Measurements from ENCODE around the gene GRIFIN. TPM values are rescaled to one million over a fixed set of nuclear protein-coding genes. Genes with fewer than 3 reads are reported as not detected.

The GRIFIN gene
- total RNA-seq, 2 experiments from 2014 or later, result not detected

GRCh38 chr7:2502647-2502966 is 26.4 kb upstream of the GRIFIN start:
- intact Hi-C loops (cut with micrococcal nuclease), result no loop called here
- no peaks in the 10 kb centered on the region for H3K9me3 Mint-ChIP-seq
- H3K36me3 Mint-ChIP-seq (ENCODE audit: low read depth), result no peaks in the 10 kb centered on the region
- no peak for DNase-seq
- peaks cover under 1% of the 10 kb centered on the region for H3K4me1 Mint-ChIP-seq (ENCODE audit: low read depth)
- CTCF ChIA-PET, result interaction anchor here (1.2 kb wide), 1 partner anchor 34 kb away, joined by 4 read pairs; no protein-coding TSS in a partner anchor
- no peaks in the 10 kb centered on the region for H3K27me3 Mint-ChIP-seq (ENCODE audit: low read depth)
- H3K27ac Mint-ChIP-seq, result no peak overlapping the region
- no peak overlapping the region for H3K4me3 Mint-ChIP-seq

- no peak overlapping the region for H3K27ac Mint-ChIP-seq
- no peaks in the 10 kb centered on the region for H3K9me3 Mint-ChIP-seq
- intact Hi-C loops (cut with micrococcal nuclease), result no loop called here
- H3K36me3 Mint-ChIP-seq (ENCODE audit: low read depth), result no peaks in the 10 kb centered on the region
- CTCF ChIA-PET, result interaction anchor here (0.7 to 1.8 kb wide), 3 partner anchors 18 to 765 kb away, joined by 3 to 5 read pairs (median 4); no protein-coding TSS in a partner anchor
- no peaks in the 10 kb centered on the region for H3K27me3 Mint-ChIP-seq (ENCODE audit: low read depth)
- H3K4me3 Mint-ChIP-seq, result no peak overlapping the region
- H3K4me1 Mint-ChIP-seq (ENCODE audit: low read depth), result peaks cover 4% of the 10 kb centered on the region
- DNase-seq, result no peak
These were observed 25.9 kb upstream of the GRIFIN start for GRCh38 chr7:2501947-2502646.

GRCh38 chr7:2500701-2501100 is 24.5 kb upstream of the GRIFIN start:
- no peaks in the 10 kb centered on the region for H3K36me3 Mint-ChIP-seq (ENCODE audit: low read depth)
- intact Hi-C loops (cut with micrococcal nuclease), result no loop called here
- DNase-seq, result no peak
- CTCF ChIA-PET, result interaction anchor here (0.7 to 1.8 kb wide), 2 partner anchors 17 to 22 kb away, joined by 4 to 5 read pairs; no protein-coding TSS in a partner anchor
- H3K9me3 Mint-ChIP-seq, result no peaks in the 10 kb centered on the region
- no peak overlapping the region for H3K4me3 Mint-ChIP-seq
- H3K27ac Mint-ChIP-seq, result no peak overlapping the region
- H3K4me1 Mint-ChIP-seq (ENCODE audit: low read depth), result peaks cover 4% of the 10 kb centered on the region
- H3K27me3 Mint-ChIP-seq (ENCODE audit: low read depth), result peaks cover 5% of the 10 kb centered on the region

- Mint-ChIP-seq H3K9me3 (no peaks in the 10 kb centered on the region), H3K36me3 (ENCODE audit: low read depth) (no peaks in the 10 kb centered on the region)
These were observed 23.7 kb upstream of the GRIFIN start for GRCh38 chr7:2499719-2500430.

GRCh38 chr7:2499181-2499580 is 23.0 kb upstream of the GRIFIN start:
- intact Hi-C loops (cut with micrococcal nuclease), result no loop called here
- Mint-ChIP-seq H3K36me3 (ENCODE audit: low read depth) (no peaks in the 10 kb centered on the region), H3K4me3 (no peak overlapping the region), H3K9me3 (no peaks in the 10 kb centered on the region), H3K27ac (no peak overlapping the region), H3K4me1 (ENCODE audit: low read depth) (peaks cover 4% of the 10 kb centered on the region), H3K27me3 (ENCODE audit: low read depth) (peaks cover 5% of the 10 kb centered on the region)
- no peak for DNase-seq
- CTCF ChIA-PET, result interaction anchor here (0.6 to 1.0 kb wide), 2 partner anchors 21 to 238 kb away, joined by 3 read pairs; no protein-coding TSS in a partner anchor

More at GRCh38 chr7:2499719-2500430, 23.7 kb upstream of the GRIFIN start:
- H3K27ac Mint-ChIP-seq, result no peak overlapping the region
- peaks cover 4% of the 10 kb centered on the region for H3K4me1 Mint-ChIP-seq (ENCODE audit: low read depth)
- intact Hi-C loops (cut with micrococcal nuclease), result no loop called here
- CTCF ChIA-PET, result interaction anchor here (0.6 kb wide), 1 partner anchor 238 kb away, joined by 3 read pairs; no protein-coding TSS in a partner anchor
- no peak for DNase-seq
- peaks cover 5% of the 10 kb centered on the region for H3K27me3 Mint-ChIP-seq (ENCODE audit: low read depth)
- no peak overlapping the region for H3K4me3 Mint-ChIP-seq

- peaks cover 4% of the 10 kb centered on the region for H3K4me1 Mint-ChIP-seq (ENCODE audit: low read depth)
- peaks cover 5% of the 10 kb centered on the region for H3K27me3 Mint-ChIP-seq (ENCODE audit: low read depth)
- no peak overlapping the region for H3K27ac Mint-ChIP-seq
- H3K9me3 Mint-ChIP-seq, result no peaks in the 10 kb centered on the region
- intact Hi-C loops (cut with micrococcal nuclease), result no loop called here
- DNase-seq, result no peak
- no peaks in the 10 kb centered on the region for H3K36me3 Mint-ChIP-seq (ENCODE audit: low read depth)
- H3K4me3 Mint-ChIP-seq, result no peak overlapping the region
- CTCF ChIA-PET, result interaction anchor here (0.6 to 1.0 kb wide), 2 partner anchors 21 to 199 kb away, joined by 3 read pairs; no protein-coding TSS in a partner anchor
These were observed 22.5 kb upstream of the GRIFIN start for GRCh38 chr7:2498708-2499107.

- Mint-ChIP-seq H3K27me3 (ENCODE audit: low read depth) (peaks cover 5% of the 10 kb centered on the region), H3K27ac (no peak overlapping the region), H3K9me3 (no peaks in the 10 kb centered on the region), H3K36me3 (ENCODE audit: low read depth) (no peaks in the 10 kb centered on the region), H3K4me3 (no peak overlapping the region), H3K4me1 (ENCODE audit: low read depth) (peaks cover 4% of the 10 kb centered on the region)
- no peak for DNase-seq
- CTCF ChIA-PET, result interaction anchor here (0.6 to 1.1 kb wide), 2 partner anchors 200 to 504 kb away, joined by 3 read pairs; no protein-coding TSS in a partner anchor
- intact Hi-C loops (cut with micrococcal nuclease), result no loop called here
These were observed 21.5 kb upstream of the GRIFIN start for GRCh38 chr7:2497500-2498336.

- no peaks in the 10 kb centered on the region for H3K9me3 Mint-ChIP-seq
- H3K27me3 Mint-ChIP-seq (ENCODE audit: low read depth), result peaks cover 5% of the 10 kb centered on the region
- H3K4me1 Mint-ChIP-seq (ENCODE audit: low read depth), result peaks cover 4% of the 10 kb centered on the region
- H3K27ac Mint-ChIP-seq, result no peak overlapping the region
- H3K36me3 Mint-ChIP-seq (ENCODE audit: low read depth), result no peaks in the 10 kb centered on the region
- CTCF ChIA-PET, result interaction anchor here (1.1 kb wide), 1 partner anchor 504 kb away, joined by 3 read pairs; no protein-coding TSS in a partner anchor
- intact Hi-C loops (cut with micrococcal nuclease), result no loop called here
- no peak for DNase-seq
- H3K4me3 Mint-ChIP-seq, result no peak overlapping the region
These were observed 20.9 kb upstream of the GRIFIN start for GRCh38 chr7:2497065-2497464.

- Mint-ChIP-seq H3K4me3 (no peak overlapping the region), H3K4me1 (ENCODE audit: low read depth) (peaks cover 4% of the 10 kb centered on the region), H3K36me3 (ENCODE audit: low read depth) (no peaks in the 10 kb centered on the region), H3K27me3 (ENCODE audit: low read depth) (peaks cover 5% of the 10 kb centered on the region), H3K27ac (no peak overlapping the region), H3K9me3 (no peaks in the 10 kb centered on the region)
- intact Hi-C loops (cut with micrococcal nuclease), result no loop called here
- DNase-seq, result no peak
- CTCF ChIA-PET, result no interaction called here
These were observed 20.2 kb upstream of the GRIFIN start for GRCh38 chr7:2496375-2496774.

- CTCF ChIA-PET, result no interaction called here
- H3K4me1 Mint-ChIP-seq (ENCODE audit: low read depth), result peaks cover 4% of the 10 kb centered on the region
- H3K27ac Mint-ChIP-seq, result no peak overlapping the region
- peaks cover 5% of the 10 kb centered on the region for H3K27me3 Mint-ChIP-seq (ENCODE audit: low read depth)
- H3K4me3 Mint-ChIP-seq, result no peak overlapping the region
- DNase-seq, result no peak
- H3K36me3 Mint-ChIP-seq (ENCODE audit: low read depth), result no peaks in the 10 kb centered on the region
- H3K9me3 Mint-ChIP-seq, result no peaks in the 10 kb centered on the region
- intact Hi-C loops (cut with micrococcal nuclease), result no loop called here
These were observed 19.5 kb upstream of the GRIFIN start for GRCh38 chr7:2495418-2496299.

- Mint-ChIP-seq H3K9me3 (no peaks in the 10 kb centered on the region), H3K36me3 (ENCODE audit: low read depth) (no peaks in the 10 kb centered on the region), H3K27me3 (ENCODE audit: low read depth) (peaks cover 5% of the 10 kb centered on the region), H3K4me3 (no peak overlapping the region), H3K27ac (no peak overlapping the region), H3K4me1 (ENCODE audit: low read depth) (peaks cover 4% of the 10 kb centered on the region)
- CTCF ChIA-PET, result no interaction called here
- DNase-seq, result no peak
- intact Hi-C loops (cut with micrococcal nuclease), result no loop called here
These were observed 18.3 kb upstream of the GRIFIN start for GRCh38 chr7:2494191-2495130.
